ENCODE data around the gene RFFL. TPM values are rescaled to one million over a fixed set of nuclear protein-coding genes. Genes with fewer than 3 reads are reported as not detected.
"Not testable (repeated sequence)": the region's sequence is repeated elsewhere in the genome, so short reads cannot be mapped to it uniquely, and the experiment has no call there.

Gene RFFL
- total RNA-seq, 2 experiments from 2014 or later, result 22.4 to 23.5 TPM

DNA sequence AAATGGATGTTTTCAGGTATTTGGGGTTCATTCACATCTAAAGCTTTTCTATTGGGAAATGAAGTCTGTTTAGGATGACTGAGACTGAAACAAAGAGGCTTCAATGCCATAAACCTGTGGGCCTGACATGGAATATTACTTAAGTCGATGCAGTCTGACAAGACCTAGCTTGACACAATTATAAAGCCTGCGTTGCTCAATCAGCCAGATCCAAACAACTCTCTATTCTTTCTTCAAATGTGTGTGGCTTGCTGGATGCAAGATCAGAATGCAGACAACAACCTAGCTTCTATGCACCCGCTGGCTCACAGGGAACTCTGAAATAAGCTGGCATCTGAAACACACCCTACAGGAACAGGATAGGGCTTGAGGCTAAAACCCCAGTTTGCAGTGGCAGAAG lies 40.0 kb downstream of the RFFL start:
- ChIA-PET POLR2A (interaction anchor here (0.6 to 3.1 kb wide), 3 partner anchors 23 to 66 kb away, joined by 4 to 11 read pairs (median 10); no protein-coding TSS in a partner anchor), CTCF (interaction anchor here (0.9 to 3.0 kb wide), 6 partner anchors 11 to 96 kb away, joined by 3 to 15 read pairs (median 6); partner anchors contain the start of gene RAD51D)

DNA sequence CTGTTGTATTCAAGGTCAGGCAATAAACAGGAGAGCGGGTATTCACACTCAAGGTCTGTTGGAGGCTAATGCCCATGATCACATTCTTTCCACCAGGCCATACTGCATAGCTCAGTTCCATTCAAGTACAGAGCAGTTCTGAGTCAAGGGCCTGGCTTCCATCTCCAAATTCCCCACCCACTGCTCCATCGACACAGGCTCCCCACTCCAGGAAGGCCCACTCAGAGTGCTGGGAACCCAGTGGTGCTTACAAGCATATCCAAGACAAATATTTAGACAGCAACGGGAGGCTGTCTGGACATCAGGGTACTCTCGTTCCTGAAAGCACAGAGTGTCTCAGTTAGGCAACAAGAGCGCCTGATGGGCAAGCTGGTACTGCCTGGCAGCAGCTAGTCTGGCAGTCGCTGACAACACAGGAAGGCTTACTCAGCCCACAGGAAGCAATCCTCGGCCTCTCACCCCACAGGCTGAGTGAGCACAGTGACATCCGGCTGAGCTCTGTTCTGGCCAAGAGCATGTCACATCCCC lies 40.9 kb downstream of the RFFL start:
- POLR2A ChIA-PET, result interaction anchor here (0.5 to 3.1 kb wide), 11 partner anchors 9 to 67 kb away, joined by 3 to 11 read pairs (median 5); partner anchors contain the start of gene RFFL
- CTCF ChIA-PET, result interaction anchor here (0.8 to 3.0 kb wide), 7 partner anchors 24 to 96 kb away, joined by 3 to 15 read pairs (median 5); partner anchors contain the start of gene RAD51D

GRCh38 chr17:35021520-35022380 lies 41.8 kb downstream of the RFFL start:
- CTCF ChIA-PET, result interaction anchor here (1.0 to 3.0 kb wide), 5 partner anchors 9 to 97 kb away, joined by 3 to 15 read pairs (median 5); partner anchors contain the start of gene RAD51D
- POLR2A ChIA-PET, result interaction anchor here (0.6 to 3.1 kb wide), 9 partner anchors 10 to 68 kb away, joined by 3 to 11 read pairs (median 4); partner anchors contain the start of gene RFFL

GRCh38 chr17:35019386-35020179 lies 43.9 kb downstream of the RFFL start:
- CTCF ChIA-PET, result interaction anchor here (1.2 kb wide), 1 partner anchor 122 kb away, joined by 7 read pairs; no protein-coding TSS in a partner anchor
- POLR2A ChIA-PET, result no interaction called here

DNA sequence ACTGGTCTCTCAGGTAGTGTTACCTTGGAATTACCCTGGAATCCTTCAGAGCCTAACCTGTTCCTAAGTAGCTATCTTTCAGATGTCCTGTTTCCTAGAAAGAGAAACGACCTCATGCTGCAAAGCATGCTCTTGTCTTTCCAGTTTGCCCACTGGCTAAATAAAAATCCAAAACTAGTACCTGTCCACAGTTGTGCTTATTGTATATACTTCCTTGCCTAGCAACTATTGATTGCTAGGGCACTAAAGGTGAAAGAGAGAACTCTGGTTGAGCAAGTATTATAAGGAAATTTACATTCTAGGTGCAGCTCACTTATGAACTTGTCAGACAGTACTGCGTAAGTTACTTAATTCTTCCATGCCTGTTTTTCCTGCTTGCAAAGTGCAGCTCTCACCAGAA lies 44.7 kb downstream of the RFFL start:
- CTCF ChIA-PET, result interaction anchor here (1.2 kb wide), 1 partner anchor 123 kb away, joined by 7 read pairs; no protein-coding TSS in a partner anchor
- POLR2A ChIA-PET, result no interaction called here

DNA sequence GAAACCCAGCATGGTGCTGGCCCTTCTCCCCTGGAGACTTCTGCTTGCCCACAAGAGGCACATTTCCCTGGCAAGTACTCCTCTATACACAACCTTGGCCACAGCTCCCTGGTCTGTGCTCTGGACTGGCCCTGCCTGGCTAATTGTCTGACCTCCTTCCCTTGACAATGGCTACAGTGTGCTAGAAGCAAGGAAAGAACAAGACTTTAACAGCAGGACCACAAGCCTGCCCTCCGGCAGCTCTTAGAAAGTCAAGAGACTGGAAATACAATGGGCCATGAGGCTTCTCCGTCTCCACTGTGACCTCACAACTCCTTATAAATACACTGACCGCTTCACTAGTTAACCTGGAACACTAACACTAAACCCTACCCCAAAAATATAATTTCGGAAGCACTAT lies 46.5 kb downstream of the RFFL start:
- ChIA-PET CTCF (no interaction called here), POLR2A (no interaction called here)

DNA sequence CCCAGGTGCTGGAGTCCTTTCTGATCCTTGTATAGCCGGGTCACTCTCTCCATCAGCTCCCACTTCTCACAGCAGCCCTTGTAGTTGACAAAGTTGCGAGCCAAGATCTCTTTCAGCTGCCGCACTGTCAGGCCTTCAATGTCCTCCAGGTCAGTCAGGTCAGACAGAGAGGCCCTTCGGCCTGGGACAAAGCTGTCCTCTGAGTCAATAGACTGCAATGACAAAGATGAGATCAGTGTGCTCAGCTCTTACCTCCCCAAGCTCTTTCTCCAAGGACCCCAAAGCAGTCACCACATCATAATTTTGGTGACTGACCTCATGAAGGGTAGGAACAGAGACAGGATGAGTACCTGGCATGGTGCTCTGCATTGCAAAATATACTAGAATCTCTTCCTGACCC lies 47.1 kb downstream of the RFFL start:
- CTCF ChIA-PET, result no interaction called here
- POLR2A ChIA-PET, result no interaction called here

- ChIA-PET POLR2A (no interaction called here), CTCF (interaction anchor here (1.6 kb wide), 1 partner anchor 12 kb away, joined by 3 read pairs; no protein-coding TSS in a partner anchor)
Observed at GRCh38 chr17:35011671-35012216, 51.8 kb downstream of the RFFL start.

DNA sequence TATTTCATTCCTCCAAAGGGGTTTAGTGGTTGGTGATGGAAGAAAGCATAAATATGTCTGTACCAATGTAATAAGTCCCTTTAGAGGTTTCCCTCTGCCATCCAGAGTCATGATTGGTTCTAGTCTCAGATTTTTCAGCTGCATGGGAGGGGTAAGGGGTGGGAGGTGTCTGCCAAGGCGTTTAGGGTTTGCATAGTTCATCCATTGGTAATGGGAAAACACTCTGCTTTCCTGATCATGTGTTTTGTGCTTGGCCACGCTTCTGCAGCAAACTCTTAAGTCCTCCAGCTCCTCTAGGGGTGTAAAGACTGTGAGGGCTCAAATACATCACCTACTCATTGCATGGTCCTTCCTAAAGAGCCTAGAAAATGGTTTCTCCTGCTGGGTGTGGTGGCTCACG lies 53.4 kb downstream of the RFFL start:
- POLR2A ChIA-PET, result no interaction called here
- CTCF ChIA-PET, result no interaction called here

DNA sequence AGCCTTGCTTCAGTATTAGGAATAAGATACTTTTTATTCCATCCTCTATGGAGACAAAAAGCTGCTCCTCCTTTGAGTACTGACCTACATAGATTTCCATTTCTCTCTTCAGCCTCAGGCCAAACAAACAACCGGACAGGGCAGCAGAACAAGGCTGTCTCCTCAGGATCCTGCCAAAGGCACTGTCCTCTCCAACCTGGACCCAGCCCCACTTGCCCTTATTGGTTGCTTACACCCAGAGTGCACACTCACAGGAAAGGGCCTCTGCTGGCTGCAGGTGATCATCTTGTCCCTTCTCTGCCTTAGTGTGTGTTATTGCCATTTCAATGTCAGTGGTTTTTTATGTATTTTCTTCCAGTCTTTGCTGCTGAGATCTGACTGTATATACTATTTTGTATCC lies 56.5 kb downstream of the RFFL start:
- POLR2A ChIA-PET, result no interaction called here
- CTCF ChIA-PET, result no interaction called here

- ChIA-PET POLR2A (no interaction called here), CTCF (no interaction called here)
Observed at GRCh38 chr17:35006345-35006744, 57.2 kb downstream of the RFFL start.

DNA sequence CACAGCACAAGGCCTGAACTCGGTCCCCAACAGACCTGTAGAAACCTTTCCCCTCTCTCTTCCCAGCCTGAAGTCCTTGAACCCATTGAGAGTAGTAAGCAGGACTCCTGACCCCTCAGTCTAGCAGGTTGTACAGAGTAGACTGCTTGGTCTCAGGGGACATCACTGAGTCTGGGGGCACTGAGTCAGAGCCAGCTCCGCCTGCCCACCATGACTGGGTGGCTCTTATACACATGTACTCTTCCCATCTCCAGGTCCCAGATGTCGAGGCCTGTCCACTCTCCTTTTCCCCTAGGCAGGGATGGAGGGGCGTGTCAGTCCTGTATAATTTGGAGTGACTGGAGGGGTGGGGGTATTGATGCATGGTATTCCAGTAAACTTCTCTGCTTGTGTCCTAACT lies 59.7 kb downstream of the RFFL start:
- POLR2A ChIA-PET, result no interaction called here
- CTCF ChIA-PET, result interaction anchor here (0.9 to 1.3 kb wide), 3 partner anchors 10 to 116 kb away, joined by 3 read pairs; no protein-coding TSS in a partner anchor

GRCh38 chr17:35002876-35003551 lies 60.5 kb downstream of the RFFL start:
- POLR2A ChIA-PET, result no interaction called here

DNA sequence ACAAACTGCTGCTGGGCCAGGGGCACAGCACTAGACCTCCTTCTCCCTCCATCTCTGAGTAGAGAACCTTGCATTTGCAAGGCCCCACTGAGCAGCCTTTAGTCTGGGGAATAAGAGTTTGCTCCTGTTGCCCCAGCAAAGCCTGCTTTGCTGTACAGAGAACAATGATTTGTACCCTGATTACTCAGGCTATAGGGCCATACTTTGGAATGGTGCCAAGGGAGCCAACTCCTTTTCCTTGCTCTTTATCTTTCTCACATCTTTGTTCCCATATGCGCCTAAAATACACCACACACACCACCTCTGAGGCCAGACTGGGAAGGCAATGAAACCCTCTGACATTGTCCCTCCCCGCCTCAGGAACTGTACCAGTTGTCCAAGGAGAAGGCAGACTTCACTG lies 62.0 kb downstream of the RFFL start:
- CTCF ChIA-PET, result no interaction called here
- POLR2A ChIA-PET, result no interaction called here

More at GRCh38 chr17:35002876-35003551, 60.5 kb downstream of the RFFL start:
- CTCF ChIA-PET, result interaction anchor here (0.9 to 1.3 kb wide), 3 partner anchors 11 to 117 kb away, joined by 3 read pairs; no protein-coding TSS in a partner anchor

DNA sequence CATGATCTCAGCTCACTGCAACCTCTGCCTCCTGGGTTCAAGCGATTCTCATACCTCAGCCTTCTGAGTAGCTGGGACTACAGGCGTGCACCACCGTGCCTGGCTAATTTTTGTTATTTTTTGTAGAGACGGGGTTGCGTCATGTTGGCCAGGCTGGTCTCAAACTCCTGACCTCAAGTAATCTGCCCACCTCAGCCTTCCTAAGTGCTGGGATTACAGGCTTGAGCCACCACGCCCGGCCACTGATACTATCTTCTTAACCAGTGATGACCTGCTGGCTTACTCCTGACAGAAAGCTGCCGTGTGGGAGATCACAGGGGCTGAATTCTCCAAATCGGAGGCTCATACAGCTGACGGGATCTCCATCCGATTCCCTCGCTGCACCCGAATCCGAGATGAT lies 62.5 kb downstream of the RFFL start:
- CTCF ChIA-PET, POLR2A ChIA-PET: not testable (repeated sequence)

DNA sequence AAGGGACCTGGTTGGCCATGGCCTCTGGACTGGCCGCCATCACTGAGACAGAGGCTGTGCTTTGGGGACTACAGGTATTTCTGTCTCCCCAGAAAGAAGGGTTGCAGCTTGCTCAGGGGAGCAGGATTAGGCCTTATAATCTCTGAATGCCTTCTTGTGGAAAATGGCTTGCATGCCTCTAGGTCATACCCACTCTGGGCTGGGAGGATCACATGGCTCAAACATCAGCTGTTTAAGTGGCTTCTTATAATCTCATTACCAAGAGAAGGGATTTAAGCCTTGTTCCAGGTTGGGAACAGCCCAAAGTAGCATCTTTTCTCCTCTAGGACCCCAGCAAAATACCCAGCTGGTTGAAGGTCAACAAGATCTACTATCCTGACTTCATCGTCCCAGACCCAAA lies 64.1 kb downstream of the RFFL start:
- POLR2A ChIA-PET, result no interaction called here

DNA sequence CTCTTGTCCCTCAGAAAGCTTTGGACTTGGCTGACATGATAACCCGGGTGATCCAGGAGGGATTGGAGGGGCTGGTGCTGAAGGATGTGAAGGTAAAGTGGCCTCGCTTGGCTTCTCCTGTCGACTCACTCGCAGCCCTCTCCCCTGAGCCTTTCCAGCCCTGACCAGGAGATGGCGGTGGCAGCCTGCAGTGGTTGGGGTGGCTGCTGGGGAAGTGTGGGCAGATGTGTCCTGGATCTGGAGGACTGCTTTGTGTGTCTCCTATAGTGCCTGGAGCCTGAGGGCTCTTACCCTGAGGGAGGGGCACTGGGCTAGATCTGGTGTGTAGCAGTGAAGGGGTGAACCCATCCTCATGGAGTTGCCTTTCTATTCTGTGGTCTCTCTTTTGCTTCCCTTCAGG lies 65.3 kb downstream of the RFFL start:
- CTCF ChIA-PET, result interaction anchor here (0.7 to 3.8 kb wide), 6 partner anchors 72 to 123 kb away, joined by 3 to 16 read pairs (median 6); partner anchors contain the start of gene RAD51D
- POLR2A ChIA-PET, result no interaction called here

More for the DNA sequence above, 64.1 kb downstream of the RFFL start:
- CTCF ChIA-PET, result interaction anchor here (0.5 to 3.8 kb wide), 8 partner anchors 9 to 121 kb away, joined by 3 to 16 read pairs (median 4); partner anchors contain the start of gene RAD51D

DNA sequence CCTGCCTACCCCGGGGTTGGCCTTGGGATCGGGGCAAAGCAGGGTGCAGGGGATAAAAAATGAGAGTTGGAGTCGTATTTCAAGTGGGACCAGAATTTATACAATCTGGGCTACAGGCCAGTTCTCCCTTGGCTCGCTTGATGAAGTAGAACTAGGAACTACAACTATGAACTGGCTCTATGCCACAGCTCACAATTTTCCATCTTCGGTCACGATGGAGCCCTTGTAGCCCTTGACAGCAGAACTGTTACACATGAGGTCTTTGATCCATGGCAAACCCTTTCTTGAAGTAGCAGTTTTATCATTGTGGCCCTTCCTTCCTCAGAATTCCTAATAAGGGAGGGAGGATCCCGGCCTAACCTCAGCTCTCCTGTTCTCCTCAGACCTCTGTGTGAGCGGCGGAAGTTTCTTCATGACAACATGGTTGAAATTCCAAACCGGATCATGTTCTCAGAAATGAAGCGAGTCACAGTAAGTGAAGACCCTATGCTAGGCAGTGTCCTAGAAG lies 66.1 kb downstream of the RFFL start:
- CTCF ChIA-PET, result interaction anchor here (0.7 to 3.8 kb wide), 4 partner anchors 93 to 124 kb away, joined by 3 to 16 read pairs (median 8); partner anchors contain the start of gene RAD51D
- POLR2A ChIA-PET, result no interaction called here

All from activated CD8-positive, alpha-beta memory T cell treated with anti-CD3 and anti-CD28 coated beads for 36 hours (primary cell).